Bone marrow (tissue), 2 donors: Measurements from ENCODE around the gene FOXA2.
"Not testable (repeated sequence)": the region's sequence is repeated elsewhere in the genome, so short reads cannot be mapped to it uniquely, and the experiment has no call there.

Experiments
- DNase-seq, 2 donors: peaks; one replicate each; lab custom pipeline; 2025; lab: John Stamatoyannopoulos, UW

Gene FOXA2

GRCh38 chr20:22584522-22584921 lies at the start of gene FOXA2:
Gene FOXA2, minus strand, starts transcription at chr20:22584572. Its CDS starts 294 bp downstream, at chr20:22584278.
- DNase-seq = no peak

GRCh38 chr20:22630701-22631100 lies 46.3 kb upstream of the FOXA2 start:
- no peak for DNase-seq

DNA sequence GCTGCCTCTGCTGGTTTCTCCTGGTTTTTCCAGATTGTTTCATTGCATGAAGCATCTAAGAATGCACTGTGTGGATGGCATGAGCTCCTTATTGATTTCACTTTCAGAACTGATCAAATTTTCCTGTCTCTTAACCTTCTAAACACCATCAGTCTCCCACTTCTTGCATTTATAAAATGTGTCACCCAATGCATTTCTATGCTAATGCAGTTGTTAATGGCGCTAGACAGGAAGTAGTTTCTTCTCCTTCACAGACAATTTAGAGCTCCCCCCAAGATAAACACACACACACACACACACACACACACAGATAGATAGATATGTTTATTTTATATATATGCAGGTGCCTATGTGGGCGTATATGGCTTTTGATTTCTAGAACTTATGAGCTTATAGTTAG lies 45.6 kb upstream of the FOXA2 start:
- no peak for DNase-seq

DNA sequence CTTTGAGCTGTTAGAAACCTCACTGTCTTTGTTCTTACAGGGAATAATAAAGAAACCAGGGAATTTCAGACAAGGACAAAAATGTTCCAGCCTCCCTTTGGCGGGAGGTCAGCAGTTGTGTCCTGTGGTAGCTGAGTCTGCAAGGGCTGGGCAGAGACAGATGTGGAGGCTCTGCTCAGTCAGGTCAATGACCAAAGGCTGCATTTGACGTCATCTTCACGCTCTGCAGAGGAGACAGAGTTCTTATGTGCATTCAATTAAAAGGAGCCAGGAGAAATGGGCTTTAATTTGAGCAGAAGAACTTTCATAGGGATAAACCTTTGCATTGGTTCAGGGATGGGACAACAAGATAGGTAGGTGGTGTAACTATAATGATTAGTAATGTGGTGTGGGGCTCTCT lies 45.1 kb upstream of the FOXA2 start:
- DNase-seq = no peak

DNA sequence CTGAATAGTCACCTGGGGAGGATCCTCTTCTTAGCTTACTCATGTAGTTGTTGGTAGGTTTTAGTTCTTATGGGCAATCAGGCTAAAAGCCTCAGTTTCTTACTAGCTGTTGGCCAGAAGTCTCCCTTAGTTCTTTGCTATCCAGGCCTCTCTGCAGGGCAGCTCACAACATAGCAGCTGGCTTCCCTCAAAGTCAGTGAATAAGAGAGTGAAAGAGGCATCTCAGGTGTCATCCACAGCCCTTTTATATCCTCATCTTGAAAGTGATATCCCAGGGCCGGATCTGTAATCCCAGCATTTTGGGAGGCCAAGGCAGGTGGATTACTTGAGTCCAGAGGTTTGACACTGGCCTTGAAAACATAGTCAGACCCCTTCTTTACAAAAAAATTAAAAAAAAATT lies 42.1 kb upstream of the FOXA2 start:
- no peak for DNase-seq

DNA sequence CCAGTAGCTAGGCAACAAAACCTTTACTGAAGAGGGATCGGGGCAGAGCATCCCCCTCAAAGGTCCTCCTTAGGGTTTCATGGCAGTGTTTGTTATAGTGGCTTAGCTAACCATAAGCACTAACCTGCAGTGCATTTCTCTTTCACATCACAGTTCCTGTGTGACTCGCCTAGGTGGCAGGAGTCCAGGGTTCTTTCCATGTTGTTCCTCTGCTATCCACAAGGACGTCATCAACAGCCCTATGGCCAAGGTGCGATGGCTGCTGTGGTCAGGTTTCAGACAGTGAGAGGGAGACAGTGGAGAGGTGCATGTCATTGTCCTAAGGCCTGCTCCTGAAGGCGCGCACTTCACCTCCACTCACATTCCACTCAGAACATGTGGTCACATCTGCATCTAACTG lies 38.8 kb upstream of the FOXA2 start:
- no peak for DNase-seq

DNA sequence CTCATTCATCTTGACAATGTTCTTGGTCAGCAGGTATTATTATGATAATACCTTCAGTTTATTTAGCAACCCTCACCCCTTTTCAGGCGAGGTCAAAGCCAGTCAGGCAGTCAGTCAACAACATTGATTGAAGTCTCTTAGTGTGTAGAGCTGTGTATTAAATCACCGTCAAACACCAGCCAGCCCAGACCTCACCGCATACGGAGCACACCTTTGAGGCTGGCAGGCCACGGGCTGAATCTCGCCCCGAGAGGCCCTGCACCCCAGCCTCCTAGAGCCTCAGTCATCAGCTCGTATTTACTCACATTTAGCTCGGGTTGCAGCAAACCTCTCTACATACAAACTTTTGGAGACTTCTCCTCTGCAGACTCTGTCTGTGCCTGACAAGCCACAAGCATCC lies 36.0 kb upstream of the FOXA2 start:
- no peak for DNase-seq

- DNase-seq = no peak
Measured at GRCh38 chr20:22619806-22620205, 35.4 kb upstream of the FOXA2 start.

DNA sequence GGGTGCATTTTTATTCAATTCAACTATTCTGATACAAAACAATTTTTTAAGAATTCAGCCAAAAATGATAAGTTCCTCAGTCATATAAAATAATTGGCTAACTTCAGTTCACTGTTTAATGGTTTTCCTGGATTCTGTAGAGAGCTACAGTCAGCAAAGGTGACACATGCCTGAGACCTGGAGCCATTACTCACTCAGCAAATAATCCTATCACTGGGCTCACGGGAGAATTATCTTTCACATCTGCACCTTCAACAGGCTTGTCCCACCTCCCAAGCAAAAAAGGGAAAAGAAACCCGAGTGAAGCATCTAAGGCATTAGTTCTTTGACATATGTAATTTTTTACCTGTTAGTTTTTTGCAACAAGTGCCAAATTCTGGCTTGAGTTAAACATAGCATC lies 34.9 kb upstream of the FOXA2 start:
- no peak for DNase-seq

DNA sequence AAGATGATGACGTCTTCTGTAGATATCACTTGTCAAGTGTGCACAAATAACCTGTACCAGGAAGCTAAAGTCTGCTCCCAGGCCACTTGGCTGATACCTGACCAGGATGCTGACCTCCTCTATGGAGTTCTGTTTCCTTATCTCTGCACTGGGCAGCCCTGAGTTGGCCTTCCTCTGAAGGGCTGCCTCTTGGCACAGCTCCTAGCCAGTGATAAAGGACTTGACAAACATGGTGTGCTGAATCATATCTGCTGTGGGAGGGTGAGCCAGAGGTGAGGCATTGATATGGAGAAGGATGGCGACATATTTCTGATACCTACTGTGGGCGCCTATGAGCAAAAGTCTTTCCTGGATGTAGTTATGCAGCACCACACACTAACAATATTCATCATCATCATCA lies 32.8 kb upstream of the FOXA2 start:
- DNase-seq = no peak

DNA sequence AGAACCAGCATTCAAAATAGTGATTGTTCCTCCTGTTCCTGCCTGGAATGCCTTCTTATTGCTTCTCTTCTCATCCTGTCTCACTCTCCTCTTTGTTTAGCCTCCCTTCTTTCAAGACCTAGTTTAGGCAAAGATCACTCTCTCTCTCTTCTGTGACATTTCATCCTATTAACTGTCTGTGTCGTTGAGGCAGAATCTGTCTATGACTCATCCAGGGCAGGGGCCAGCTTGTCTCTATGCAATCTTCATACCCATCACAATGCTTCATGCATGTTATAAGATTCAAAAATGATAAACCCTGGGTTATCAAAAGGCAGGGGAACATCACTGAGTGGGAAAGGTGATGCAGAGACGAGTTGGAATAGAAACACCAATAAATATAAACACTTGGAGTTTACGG lies 32.2 kb upstream of the FOXA2 start:
- DNase-seq = no peak

DNA sequence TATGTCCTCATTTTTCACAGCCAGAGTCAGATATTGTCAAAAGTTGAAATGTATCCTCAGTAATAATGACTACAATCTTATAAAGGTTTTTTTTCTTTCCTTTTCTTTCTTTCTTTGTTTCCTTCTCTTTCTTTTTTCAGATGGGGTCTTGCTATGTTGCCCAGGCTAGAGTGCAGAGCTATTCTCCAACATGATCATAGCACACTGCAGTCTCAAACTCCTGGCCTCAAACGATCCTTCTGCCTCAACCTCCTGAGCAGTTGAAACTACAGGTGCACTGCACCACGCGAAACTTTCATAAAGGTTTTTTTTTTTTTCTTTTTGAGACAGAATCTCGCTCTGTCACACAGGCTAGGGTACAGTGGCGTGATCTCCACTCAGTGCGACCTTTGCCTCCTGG lies 31.1 kb upstream of the FOXA2 start:
- no peak for DNase-seq

DNA sequence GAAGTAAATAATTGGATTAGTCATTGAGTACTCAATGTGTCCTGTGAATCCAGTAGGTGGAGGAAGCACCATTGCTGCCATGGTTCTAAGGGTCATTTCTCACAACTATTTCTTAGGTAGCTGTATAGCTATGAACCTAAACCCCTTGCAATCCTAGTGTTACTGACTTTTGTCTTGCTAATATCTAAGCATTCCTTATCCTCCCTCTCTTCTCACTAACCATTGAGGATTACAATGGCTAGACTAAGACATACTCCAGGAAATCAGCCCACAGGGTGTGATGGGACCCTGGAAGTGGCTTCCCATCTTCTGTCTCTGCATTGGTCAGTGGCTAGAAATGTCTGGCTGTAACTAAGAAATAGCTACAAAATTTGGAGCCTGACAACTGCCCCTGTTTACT lies 27.3 kb upstream of the FOXA2 start:
- no peak for DNase-seq

DNA sequence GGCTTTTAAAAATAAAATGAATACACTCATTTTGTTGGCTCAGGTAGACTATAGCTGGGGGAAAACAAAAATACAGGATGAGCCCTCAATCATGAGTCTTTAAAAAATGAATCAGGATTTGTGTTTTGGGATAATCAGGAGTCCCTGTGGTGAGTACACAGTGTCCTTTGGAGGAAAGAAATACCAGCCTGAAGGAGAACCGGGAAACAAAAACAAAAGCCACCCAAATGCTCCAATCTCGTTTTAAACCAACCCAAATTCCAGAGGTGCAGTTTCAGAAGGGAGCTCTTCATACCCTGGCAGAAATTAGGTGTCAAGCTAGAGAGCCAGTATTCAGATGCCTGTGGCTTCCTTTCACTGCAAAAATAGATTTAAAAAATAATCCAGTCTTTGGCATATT lies 23.3 kb upstream of the FOXA2 start:
- DNase-seq = no peak

- no peak for DNase-seq
Measured at GRCh38 chr20:22604815-22605214, 20.4 kb upstream of the FOXA2 start.

DNA sequence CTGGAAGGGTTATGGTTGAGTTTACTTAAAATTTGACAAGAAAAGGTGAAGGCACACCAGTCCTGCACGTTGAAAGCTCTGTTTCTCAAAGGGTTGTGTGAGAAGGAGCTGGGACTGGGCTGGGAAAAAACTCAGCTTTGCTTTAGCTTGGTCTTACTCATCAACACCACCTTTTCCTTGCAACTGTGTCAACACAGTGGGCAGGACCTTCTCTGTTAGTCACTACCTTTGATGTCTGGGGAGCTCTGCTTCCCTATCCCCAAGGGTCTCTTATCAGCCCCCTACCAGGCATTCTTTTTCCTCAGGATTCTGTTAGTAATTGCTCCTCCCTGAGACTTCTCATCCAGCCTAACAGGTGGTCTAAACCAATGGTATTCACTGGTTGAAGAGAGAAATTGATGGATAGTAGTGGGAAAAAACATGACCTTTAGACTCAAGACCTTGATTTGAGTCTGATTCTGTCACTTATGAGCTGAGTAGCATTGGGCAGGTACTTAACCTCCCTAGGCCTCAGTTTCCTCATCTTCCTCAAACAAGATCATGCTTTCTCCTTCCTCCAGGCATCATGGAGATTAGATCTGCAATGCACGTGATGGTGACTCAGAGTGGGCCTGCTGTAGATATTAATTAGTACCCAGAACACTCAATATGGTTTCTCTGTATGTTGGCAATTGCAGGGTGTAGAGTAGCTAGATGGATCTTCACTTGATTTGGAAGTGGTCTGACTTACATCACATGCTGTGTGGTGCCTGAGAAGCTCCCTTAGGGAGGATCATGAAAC lies 17.2 kb upstream of the FOXA2 start:
- DNase-seq = no peak

DNA sequence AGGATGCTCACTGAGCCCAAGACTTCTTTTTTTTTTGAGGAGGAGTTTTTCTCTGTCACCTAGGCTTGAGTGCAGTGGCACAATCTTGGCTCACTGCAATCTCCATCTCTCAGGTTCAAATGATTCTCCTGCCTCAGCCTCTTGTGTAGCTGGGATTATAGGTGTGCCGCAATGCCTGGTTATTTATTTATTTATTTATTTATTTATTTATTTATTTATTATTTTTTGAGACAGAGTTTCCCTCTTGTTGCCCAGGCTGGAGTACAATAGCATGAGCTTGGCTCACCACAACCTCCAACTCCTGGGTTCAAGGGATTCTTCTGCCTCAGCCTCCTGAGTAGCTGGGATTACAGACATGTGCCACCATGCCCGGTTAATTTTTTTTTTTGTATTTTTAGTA lies 14.9 kb upstream of the FOXA2 start:
- DNase-seq = not testable (repeated sequence)

- no peak for DNase-seq
Measured at GRCh38 chr20:22597303-22597702, 12.9 kb upstream of the FOXA2 start.

DNA sequence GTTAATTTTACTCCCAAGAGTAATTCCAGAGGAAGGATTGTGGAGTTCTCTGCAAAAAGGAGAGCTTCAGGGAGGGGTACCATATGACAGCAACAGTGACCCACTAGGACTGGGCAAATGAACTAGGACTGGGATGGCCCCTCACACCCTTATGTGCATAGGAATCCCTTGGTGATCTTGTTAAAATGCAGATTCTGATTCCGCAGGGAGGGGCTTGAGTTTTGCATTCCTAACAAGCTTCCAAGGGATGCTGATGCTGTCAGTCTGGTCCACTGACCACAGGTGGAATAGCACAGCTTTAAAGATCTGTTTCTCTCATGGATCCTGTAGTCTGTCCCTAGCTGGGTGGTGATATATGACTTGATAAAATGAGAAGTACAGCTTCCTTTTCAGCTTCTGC lies 6.3 kb upstream of the FOXA2 start:
- DNase-seq = no peak

DNA sequence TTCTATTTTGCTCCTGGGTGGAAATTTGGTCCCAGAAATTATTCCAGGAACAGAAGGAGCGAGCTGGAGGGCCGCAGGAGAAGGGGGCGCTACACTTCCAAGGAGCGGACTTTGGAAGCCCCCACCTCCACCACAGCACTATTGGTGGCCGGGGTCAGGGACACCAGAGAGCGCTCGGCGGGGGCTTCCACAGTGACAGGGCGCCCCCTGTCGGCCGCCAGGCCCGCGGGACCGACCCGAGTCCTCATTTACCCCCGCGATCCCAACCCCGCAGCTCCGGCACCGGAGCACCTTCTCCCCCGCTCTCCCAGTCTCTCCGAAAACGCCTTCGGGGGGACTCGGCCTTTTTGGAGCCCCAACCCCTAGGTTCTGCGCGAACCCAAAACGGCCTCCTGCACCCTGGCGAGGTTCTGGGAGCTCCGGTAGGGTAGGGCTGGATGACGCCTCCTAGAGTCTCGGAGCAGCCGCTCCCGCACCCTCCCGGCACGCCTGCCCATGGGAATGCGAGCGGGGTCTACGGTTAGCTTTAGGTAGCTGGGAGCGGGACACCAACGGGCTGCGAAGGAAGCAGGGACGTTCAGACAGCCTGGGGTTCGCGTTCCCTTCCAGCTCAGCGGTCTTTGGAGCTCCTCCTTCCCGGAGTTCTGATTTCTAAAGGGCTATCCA lies 2.4 kb upstream of the FOXA2 start:
- no peak for DNase-seq

- no peak for DNase-seq
Measured at GRCh38 chr20:22585786-22586493, 1.6 kb upstream of the FOXA2 start.

- no peak for DNase-seq
Measured at GRCh38 chr20:22584922-22585785, 782 bp upstream of the FOXA2 start.
